Measurements from ENCODE around the gene IRAK3. TPM values are rescaled to one million over a fixed set of nuclear protein-coding genes. Genes with fewer than 3 reads are reported as not detected.
A peak's percentile ranks its signal among the peaks of the same experiment; 100 is the strongest.
"Not testable (repeated sequence)": the region's sequence is repeated elsewhere in the genome, so short reads cannot be mapped to it uniquely, and the experiment has no call there.

Gene IRAK3
- total RNA-seq, 1 donor from 2014 or later: 2.2 TPM

DNA sequence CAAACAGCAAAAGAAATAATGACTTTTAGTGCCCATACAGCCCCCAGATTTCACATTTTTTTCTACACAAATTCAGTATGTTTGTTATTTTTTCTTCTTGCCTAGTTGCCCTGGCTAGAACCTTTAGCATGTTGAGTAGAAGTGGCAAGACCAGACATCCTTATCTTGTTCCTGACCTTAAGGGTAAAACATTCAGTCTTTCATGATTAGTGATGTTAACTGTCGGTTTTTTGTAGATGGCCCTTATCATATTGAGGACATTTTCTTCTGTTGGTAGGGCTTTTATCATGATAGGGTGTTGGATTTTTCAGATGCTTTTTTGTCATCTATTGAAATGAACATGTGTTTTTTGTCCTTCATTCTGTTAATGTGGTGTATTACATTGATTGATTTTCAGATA lies 17.1 kb downstream of the IRAK3 start:
- Mint-ChIP-seq H3K27me3 (ENCODE audit: low read depth) (peaks cover 8% of the 10 kb centered on the region), H3K27ac (no peak overlapping the region), H3K9me3 (peaks cover 12% of the 10 kb centered on the region), H3K4me1 (no peaks in the 10 kb centered on the region), H3K4me3 (no peak overlapping the region), H3K36me3 (peaks cover 1% of the 10 kb centered on the region)
- DNase-seq (ENCODE audit: low spot score in 2 of 2, unreplicated experiment in 2 of 2): no peak
- TF ChIP-seq, protein P1, sequence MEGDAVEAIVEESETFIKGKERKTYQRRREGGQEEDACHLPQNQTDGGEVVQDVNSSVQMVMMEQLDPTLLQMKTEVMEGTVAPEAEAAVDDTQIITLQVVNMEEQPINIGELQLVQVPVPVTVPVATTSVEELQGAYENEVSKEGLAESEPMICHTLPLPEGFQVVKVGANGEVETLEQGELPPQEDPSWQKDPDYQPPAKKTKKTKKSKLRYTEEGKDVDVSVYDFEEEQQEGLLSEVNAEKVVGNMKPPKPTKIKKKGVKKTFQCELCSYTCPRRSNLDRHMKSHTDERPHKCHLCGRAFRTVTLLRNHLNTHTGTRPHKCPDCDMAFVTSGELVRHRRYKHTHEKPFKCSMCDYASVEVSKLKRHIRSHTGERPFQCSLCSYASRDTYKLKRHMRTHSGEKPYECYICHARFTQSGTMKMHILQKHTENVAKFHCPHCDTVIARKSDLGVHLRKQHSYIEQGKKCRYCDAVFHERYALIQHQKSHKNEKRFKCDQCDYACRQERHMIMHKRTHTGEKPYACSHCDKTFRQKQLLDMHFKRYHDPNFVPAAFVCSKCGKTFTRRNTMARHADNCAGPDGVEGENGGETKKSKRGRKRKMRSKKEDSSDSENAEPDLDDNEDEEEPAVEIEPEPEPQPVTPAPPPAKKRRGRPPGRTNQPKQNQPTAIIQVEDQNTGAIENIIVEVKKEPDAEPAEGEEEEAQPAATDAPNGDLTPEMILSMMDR (IDR thresholded peaks at IDR 0.05; ENCODE audit: unreplicated experiment): no peak

- no peak overlapping the region for H3K4me3 Mint-ChIP-seq
- TF ChIP-seq, protein P1 (IDR thresholded peaks at IDR 0.05; ENCODE audit: unreplicated experiment): no peak
- peaks cover 1% of the 10 kb centered on the region for H3K27me3 Mint-ChIP-seq (ENCODE audit: low read depth)
- no peaks in the 10 kb centered on the region for H3K4me1 Mint-ChIP-seq
- H3K27ac Mint-ChIP-seq: no peak overlapping the region
- no peak for DNase-seq (ENCODE audit: low spot score in 2 of 2, unreplicated experiment in 2 of 2)
- H3K9me3 Mint-ChIP-seq: peaks cover 12% of the 10 kb centered on the region
- peaks cover 1% of the 10 kb centered on the region for H3K36me3 Mint-ChIP-seq
These were observed 21.8 kb downstream of the IRAK3 start for GRCh38 chr12:66210840-66211239.

DNA sequence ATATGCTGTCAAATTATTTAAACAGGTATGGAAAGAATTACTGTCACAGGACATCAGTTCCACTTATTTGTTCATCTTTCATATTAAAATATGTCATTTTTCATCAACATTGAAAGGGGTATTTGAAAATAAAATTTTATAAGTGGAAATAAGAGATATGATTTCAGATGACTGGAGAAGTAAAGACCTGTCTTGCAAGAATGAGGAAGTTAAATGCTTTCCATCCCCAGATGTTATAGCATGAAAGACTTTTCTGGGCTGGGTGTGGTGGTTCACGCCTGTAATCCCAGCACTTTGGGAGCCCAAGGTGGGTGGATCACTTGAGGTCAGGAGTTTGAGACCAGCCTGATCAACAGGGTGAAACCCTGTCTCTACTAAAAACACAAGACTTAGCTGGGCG lies 22.6 kb downstream of the IRAK3 start:
- not testable (repeated sequence) for DNase-seq (ENCODE audit: low spot score in 2 of 2, unreplicated experiment in 2 of 2); H3K4me3 Mint-ChIP-seq; H3K4me1 Mint-ChIP-seq; H3K27me3 Mint-ChIP-seq (ENCODE audit: low read depth); H3K27ac Mint-ChIP-seq; H3K36me3 Mint-ChIP-seq
- H3K9me3 Mint-ChIP-seq: peaks cover 10% of the 10 kb centered on the region

GRCh38 chr12:66213011-66213410 lies 24.0 kb downstream of the IRAK3 start:
- not testable (repeated sequence) for H3K36me3 Mint-ChIP-seq; H3K27ac Mint-ChIP-seq; DNase-seq (ENCODE audit: low spot score in 2 of 2, unreplicated experiment in 2 of 2); H3K4me3 Mint-ChIP-seq; H3K4me1 Mint-ChIP-seq; H3K27me3 Mint-ChIP-seq (ENCODE audit: low read depth); H3K9me3 Mint-ChIP-seq

- Mint-ChIP-seq H3K4me3 (no peak overlapping the region), H3K4me1 (no peaks in the 10 kb centered on the region), H3K9me3 (peaks cover 25% of the 10 kb centered on the region), H3K27ac (no peak overlapping the region), H3K27me3 (ENCODE audit: low read depth) (no peaks in the 10 kb centered on the region), H3K36me3 (peaks cover 5% of the 10 kb centered on the region)
- no peak for DNase-seq (ENCODE audit: low spot score in 2 of 2, unreplicated experiment in 2 of 2)
- TF ChIP-seq, protein P1 (IDR thresholded peaks at IDR 0.05; ENCODE audit: unreplicated experiment): no peak
These were observed 28.4 kb downstream of the IRAK3 start for GRCh38 chr12:66217342-66217917.

- Mint-ChIP-seq H3K4me1 (no peaks in the 10 kb centered on the region), H3K36me3 (no peaks in the 10 kb centered on the region), H3K9me3 (no peaks in the 10 kb centered on the region), H3K4me3 (no peak overlapping the region), H3K27me3 (ENCODE audit: low read depth) (peaks cover 18% of the 10 kb centered on the region), H3K27ac (no peak overlapping the region)
- DNase-seq (ENCODE audit: low spot score in 2 of 2, unreplicated experiment in 2 of 2): no peak
- TF ChIP-seq, protein P1 (IDR thresholded peaks at IDR 0.05; ENCODE audit: unreplicated experiment): no peak
These were observed 39.4 kb downstream of the IRAK3 start for GRCh38 chr12:66228462-66228861.

- H3K4me3 Mint-ChIP-seq: no peak overlapping the region
- DNase-seq (ENCODE audit: low spot score in 2 of 2, unreplicated experiment in 2 of 2): no peak
- H3K4me1 Mint-ChIP-seq: peaks cover 2% of the 10 kb centered on the region
- TF ChIP-seq, protein P1 (IDR thresholded peaks at IDR 0.05; ENCODE audit: unreplicated experiment): no peak
- no peaks in the 10 kb centered on the region for H3K9me3 Mint-ChIP-seq
- no peaks in the 10 kb centered on the region for H3K36me3 Mint-ChIP-seq
- H3K27me3 Mint-ChIP-seq (ENCODE audit: low read depth): peaks cover 35% of the 10 kb centered on the region
- no peak overlapping the region for H3K27ac Mint-ChIP-seq
These were observed 43.2 kb downstream of the IRAK3 start for GRCh38 chr12:66232263-66232662.

DNA sequence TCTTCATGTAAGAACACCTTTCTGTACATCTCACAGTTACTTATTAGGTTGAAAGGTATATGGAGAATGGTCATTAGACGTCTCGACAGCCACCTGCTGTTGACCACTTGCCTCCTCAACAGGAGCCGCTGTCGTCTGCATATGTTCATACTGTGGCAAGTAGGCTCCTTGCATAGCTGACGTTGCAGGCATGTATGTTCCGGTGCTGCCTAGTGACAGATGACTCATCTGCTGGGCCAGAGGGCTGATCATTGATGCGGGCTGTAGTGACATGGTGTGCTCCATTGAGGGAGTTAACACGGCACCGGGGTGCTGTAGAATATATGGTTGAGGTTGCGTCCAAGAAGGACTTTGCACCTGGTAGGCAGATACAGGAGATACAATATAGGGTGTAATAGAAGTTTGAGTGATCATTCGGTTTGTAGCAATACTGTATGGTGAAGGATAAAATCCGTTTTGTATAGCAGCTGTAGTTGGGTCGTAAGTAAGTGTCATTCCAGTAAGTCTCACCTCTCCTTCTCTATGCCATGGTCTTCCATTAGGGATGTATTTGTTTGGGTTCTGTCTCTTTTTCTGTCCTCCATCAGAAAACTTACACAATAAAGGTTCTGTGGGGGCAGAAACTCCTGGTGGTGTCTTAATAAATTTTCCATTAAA lies 45.2 kb downstream of the IRAK3 start:
- H3K9me3 Mint-ChIP-seq; DNase-seq (ENCODE audit: low spot score in 2 of 2, unreplicated experiment in 2 of 2); H3K27ac Mint-ChIP-seq; H3K36me3 Mint-ChIP-seq: not testable (repeated sequence)
- Mint-ChIP-seq H3K4me3 (peak overlapping the region; percentile 65), H3K4me1 (peaks cover 14% of the 10 kb centered on the region), H3K27me3 (ENCODE audit: low read depth) (peaks cover 38% of the 10 kb centered on the region)
